Left forelimb (tissue), 1 donor: ENCODE data around the gene C6orf132.
"Not testable (repeated sequence)": the region's sequence is repeated elsewhere in the genome, so short reads cannot be mapped to it uniquely, and the experiment has no call there.

ENCODE experiments used
- DNase-seq: peaks from one replicate; pipeline ENCODE4 v3.0.0-alpha.2; 2018; ENCODE audit warnings: low spot score

The C6orf132 gene, protein sequence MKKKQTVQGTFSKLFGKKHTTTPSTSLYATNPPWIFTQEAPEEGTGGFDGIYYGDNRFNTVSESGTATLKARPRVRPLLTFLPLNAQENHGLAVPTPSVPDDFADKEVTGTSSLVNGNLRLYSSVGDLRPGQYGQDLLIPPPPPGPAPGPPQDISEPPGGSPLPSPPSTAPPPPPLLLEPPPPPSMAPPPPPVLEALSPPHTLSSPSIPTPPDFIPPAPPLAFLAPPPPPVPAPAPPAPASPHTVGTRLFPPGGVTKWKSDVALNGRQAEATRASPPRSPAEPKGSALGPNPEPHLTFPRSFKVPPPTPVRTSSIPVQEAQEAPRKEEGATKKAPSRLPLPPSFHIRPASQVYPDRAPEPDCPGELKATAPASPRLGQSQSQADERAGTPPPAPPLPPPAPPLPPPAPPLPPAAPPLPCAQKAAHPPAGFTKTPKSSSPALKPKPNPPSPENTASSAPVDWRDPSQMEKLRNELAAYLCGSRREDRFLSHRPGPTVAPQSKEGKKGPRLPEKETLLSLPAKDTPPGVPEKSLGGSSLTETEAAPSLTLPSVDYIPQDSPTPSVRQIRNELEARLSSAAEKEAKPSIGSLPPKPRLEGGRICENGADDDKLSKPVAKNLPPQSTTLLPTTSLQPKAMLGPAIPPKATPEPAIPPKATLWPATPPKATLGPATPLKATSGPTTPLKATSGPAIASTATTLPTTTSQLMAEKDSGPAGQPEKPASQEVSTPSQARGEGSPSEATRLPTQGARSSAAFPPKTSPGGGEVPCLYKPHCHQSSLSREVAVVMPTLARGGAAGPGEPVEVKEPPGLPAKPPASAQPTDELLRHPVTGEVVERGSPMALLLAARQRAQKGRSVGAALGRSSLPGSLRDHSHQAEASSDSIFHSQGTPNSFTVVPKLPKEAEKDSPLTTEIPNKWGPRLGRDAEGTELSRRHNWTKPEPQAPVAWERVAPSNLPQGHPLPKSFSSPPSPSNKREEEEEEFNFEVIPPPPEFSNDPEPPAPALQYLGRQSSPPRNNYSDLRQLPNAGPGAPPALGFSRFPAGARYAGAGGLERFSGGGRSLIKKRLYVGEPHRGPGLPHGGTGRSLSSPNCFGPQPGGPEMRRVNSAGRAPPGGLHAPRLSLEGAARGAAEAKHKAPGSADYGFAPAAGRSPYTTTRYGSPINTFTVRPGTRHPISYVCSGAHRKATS

DNA sequence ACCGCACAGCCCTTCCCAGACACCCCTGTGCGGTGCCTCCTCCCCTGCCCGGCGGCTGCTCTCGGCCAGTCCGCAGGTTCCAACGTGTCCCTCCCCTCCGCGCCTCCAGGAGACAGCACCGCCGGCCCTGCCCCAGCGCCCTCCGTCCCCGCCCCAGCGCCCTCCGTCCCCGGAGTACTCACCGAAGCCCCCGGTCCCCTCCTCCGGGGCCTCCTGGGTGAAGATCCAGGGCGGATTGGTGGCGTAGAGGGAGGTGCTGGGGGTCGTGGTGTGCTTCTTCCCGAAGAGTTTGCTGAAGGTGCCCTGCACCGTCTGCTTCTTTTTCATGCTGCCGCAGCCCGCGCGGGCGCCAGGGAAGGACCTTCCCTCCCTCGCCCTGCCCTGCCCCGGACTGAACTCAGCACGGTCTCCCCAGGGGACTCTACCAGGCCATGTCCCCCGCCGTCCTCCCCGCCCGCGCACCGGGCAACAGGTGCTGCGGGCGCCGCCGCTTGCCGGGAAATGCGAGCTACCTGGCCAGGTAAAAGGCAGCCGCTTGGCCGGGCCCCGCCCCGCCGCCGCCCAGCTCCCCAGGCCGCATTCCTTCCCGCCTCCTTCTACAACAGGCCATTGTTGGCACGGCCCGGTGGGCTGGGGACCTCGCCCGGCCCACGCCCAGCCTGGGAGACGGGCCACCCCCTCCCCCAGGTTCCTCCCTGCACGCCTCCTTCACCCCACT lies at the start of gene C6orf132:
Gene C6orf132 (minus strand): TSS at position 503 of the 718 bp plus-strand sequence. CDS start 176 bp downstream, at position 327.
- no peak for DNase-seq

GRCh38 chr6:42190554-42191183 lies 48.2 kb upstream of the C6orf132 start:
- no peak for DNase-seq

DNA sequence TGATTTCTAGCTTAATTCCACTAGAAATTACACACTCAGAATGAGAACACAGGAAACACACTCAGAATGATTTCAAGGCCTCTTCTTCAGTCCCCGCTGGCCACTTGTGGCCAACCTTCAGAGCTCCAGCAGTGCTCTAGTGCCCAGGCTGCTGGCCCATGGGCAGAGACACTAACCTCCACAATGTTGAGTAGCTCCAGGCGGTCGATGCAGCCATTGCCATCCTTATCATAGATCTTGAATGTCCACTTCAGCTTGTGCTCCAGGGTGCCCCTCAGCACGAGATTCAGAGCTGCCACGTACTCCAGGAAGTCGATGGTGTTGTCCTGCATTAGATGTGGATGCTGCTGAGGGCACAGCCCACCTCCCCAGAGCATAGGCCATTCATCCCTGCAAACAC lies 46.0 kb upstream of the C6orf132 start:
- no peak for DNase-seq

DNA sequence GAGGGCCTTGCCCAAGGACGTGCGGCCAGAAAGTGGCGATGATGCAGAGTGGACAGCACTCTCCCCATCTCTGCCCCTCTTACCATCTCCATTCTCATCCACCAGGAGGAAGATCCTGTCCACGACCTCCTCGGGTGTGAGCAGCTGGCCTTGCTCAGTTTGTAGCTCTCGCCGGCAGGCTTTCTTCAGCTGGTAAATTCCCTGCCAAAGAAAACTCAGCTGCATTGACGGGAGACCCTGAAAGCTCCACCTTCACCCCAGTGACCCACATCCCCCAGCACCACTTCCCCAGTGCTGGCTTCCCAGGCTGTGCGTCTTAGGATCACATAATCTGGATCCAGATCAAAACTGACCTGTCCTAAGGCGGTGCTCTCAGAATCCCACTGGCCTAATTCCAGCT lies 43.2 kb upstream of the C6orf132 start:
- no peak for DNase-seq

DNA sequence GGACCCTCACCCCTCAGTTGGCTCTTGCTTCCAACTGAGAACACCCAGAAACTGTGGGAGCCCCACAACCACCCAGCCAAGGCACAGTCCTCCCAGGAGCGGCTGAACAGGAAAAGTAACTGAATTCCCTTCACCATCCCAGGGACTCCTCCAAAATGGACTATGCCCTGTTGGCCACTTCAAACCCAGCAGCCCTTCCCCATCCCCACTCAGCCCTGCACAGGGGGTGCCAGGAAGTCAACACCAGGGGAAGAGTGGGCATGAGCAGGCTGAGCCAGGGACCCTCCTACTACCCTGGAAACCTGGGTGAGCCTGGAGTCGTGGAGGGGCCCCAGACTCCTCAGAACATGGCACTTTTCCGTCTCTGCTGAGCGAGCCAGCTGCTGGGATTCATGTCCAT lies 42.1 kb upstream of the C6orf132 start:
- no peak for DNase-seq

- DNase-seq = no peak
Observed at GRCh38 chr6:42182101-42182500, 39.7 kb upstream of the C6orf132 start.

- DNase-seq = no peak
Observed at GRCh38 chr6:42179945-42180313, 37.5 kb upstream of the C6orf132 start.

DNA sequence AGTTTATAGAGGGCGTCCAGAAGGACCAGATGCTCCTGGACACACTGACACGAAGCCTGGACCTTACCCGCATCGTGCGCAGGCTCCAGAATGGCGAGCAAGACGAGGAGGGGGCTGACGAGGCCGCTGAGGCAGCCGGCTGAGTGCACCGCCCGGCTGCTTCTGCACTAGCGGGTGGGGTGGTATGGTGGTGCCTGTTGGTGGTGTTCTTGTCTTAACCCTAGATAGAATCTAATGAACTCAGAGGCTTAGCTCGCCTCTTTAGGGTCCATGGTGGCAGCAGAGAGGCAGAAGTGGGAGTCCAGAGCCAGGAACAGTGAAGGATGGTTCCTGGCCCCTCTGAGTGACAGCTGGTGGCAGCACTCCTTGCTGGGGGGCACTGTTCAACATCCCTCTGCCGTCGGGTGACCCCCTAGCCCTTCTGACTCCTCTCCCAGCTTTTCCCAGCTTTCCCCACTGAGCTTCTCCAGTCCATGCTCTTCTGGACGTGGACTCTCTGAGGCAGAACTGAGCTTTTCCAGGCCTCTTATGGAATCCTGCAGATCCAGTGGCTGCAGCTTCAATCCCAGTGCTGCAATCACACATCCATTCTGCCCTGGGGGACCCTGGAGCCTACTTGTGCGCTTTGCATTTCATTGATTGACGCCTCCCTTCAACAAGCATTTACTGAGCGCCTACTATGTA lies 37.0 kb upstream of the C6orf132 start:
- no peak for DNase-seq

DNA sequence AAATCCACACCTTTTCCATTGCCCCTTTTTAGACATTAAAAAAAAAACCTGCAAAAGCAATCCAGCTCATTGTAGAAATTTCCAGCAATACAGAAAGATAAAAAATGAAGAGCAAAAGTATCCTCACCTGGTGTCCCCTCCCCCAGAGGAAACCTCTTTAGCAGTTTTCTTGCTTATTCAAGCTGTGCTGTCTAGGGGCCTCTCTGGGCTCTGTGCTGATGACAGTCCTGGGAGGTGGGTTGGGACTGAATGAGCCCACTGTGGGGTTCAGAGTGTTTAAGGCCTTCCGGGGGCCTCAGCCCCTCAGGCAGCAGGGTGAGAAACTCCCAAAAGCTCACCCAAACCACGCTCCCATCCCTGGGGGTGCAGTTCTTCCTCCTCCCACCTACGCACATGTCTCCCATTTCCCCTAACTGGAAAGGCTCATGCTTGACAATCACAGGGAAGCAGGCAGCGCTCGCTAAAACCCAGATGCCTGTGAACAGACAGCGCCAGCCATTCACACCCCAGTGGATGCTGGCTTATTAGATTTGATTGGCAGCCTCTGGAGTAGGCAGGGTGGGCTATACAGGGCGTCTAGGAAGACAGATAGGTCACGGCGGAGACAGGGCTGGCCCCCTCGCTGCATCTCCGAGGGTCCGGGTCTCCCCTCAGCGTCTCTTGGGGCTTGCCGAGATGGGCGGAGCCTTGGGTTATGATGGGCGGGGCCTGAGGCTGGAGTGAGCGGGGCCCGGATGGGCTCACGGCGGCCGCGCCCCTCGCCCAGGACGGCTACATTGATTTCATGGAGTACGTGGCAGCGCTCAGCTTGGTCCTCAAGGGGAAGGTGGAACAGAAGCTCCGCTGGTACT lies 35.3 kb upstream of the C6orf132 start:
- DNase-seq = no peak

DNA sequence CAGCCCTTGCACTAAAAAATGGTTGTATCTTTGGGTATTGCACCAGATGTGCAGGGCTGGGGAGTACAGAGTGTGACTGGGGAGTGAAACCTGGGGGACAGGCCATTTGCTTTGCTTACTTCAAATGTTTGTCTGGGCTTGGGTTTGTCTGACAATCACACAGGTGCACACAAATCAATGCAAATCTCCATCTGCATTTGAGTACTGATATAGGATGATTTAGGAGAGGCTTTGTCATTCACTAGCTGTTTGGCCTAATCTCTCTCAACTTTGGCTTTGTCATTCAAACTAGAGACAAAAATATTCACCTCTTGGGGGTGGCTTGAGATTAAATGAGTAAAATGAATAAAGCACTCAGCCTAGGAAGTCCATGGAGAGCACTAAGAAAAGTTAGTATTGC lies 34.6 kb upstream of the C6orf132 start:
- no peak for DNase-seq

- no peak for DNase-seq
Observed at GRCh38 chr6:42175860-42176259, 33.4 kb upstream of the C6orf132 start.

GRCh38 chr6:42173101-42173500 lies 30.7 kb upstream of the C6orf132 start, which contains the start of gene GUCA1A:
Gene GUCA1A (plus strand): TSS chr6:42173364. CDS start chr6:42173614, 250 bp downstream.
- no peak for DNase-seq

GRCh38 chr6:42171813-42172581 lies 29.6 kb upstream of the C6orf132 start:
- DNase-seq = no peak

- DNase-seq = not testable (repeated sequence)
Observed at GRCh38 chr6:42169780-42170179, 27.4 kb upstream of the C6orf132 start.

DNA sequence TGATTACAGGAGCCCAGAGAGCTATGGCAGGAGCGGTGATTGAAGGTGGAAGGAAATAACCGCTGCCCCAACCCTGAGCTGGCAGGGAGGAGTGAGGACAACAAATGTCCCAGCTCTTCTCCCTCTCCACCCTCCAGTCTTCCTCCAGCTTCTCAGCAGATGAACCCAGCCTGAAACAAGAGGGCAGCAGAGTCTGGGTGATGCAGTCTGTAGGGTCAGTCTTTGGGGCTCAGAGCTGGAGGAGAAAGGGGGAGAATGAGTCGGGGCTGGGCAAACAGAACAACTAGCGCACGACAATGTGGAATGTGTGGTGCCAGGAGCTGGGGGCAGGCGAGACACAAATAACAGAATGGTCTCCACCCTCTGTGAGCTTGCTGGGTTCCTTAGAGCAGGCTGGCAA lies 26.2 kb upstream of the C6orf132 start:
- DNase-seq = no peak

DNA sequence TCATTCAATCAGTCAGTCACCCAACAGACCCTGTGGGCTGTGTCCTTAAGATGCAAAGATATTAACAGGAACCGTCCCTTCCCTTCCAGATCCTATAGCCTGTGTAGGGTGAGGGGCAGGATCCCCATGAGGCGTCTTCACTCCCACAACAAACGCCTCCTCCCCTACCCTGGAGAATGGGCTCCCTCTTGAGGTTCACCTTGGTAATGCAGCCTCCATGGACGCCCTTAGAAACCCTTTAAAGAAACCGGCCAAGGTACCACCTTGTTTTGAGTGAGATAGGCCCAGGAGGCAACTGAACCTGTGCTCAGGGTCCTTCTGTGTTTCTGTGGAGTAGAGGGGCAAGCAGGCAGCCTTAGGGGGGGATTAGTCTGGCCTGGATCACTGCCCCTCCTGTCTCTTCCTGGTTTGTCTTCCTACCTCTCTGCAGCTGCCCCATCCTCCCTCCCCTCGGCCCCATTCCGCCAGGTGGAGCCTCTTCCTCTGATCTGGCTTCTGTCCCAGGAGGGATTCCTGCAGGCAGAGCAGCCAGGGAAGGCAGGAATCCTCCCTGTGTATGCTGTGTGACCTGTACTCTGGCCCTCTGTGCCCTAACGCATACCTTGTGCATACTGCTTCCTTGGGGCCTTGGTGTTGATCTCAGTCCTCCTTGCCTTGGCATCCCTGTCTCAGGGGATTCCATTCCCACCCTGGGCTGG lies 24.2 kb upstream of the C6orf132 start:
- no peak for DNase-seq

- DNase-seq = no peak
Observed at GRCh38 chr6:42165016-42165415, 22.6 kb upstream of the C6orf132 start.

- no peak for DNase-seq
Observed at GRCh38 chr6:42163981-42164380, 21.6 kb upstream of the C6orf132 start.
